ENCODE measurements around the gene KRT16. TPM values are rescaled to one million over a fixed set of nuclear protein-coding genes. Genes with fewer than 3 reads are reported as not detected.
"Not testable (repeated sequence)": the region's sequence is repeated elsewhere in the genome, so short reads cannot be mapped to it uniquely, and the experiment has no call there.

The KRT16 gene
- total RNA-seq, 4 donors from 2014 or later: 1.1 to 78.8 (median 13.5) TPM

GRCh38 chr17:41620583-41621434 lies 8.2 kb upstream of the KRT16 start:
- Histone ChIP-seq H3K27ac (no peak overlapping the region), H3K36me3 (no peaks in the 10 kb centered on the region)
- 43 to 50% methylated on average over 2 to 3 of the region's 21 CpGs for WGBS, 2 donors (ENCODE audit: low coverage in 1 of 2)

GRCh38 chr17:41619927-41620582 lies 7.5 kb upstream of the KRT16 start:
- H3K27ac ChIP-seq, H3K4me1 ChIP-seq, H3K4me3 ChIP-seq, ATAC-seq, H3K9me3 ChIP-seq, H3K36me3 ChIP-seq: not testable (repeated sequence)
- whole genome bisulfite sequencing, 2 donors (ENCODE audit: low coverage in 1 of 2): 60 to 100% methylated on average over 1 of the region's 6 CpGs
- H3K27me3 ChIP-seq: peaks cover 54% of the 10 kb centered on the region

More at GRCh38 chr17:41620583-41621434, 8.2 kb upstream of the KRT16 start:
- no peak for ATAC-seq
- peaks cover 47% of the 10 kb centered on the region for H3K27me3 ChIP-seq
- no peak for TF ChIP-seq CTCF (IDR thresholded peaks at IDR 0.05)
- no peak for TF ChIP-seq POLR2AphosphoS5 (IDR thresholded peaks at IDR 0.05)
- TF ChIP-seq EP300 (IDR thresholded peaks at IDR 0.05): no peak
- TF ChIP-seq POLR2A (IDR thresholded peaks at IDR 0.05): no peak
- no peak overlapping the region for H3K4me3 ChIP-seq
- no peaks in the 10 kb centered on the region for H3K9me3 ChIP-seq
- H3K4me1 ChIP-seq: no peaks in the 10 kb centered on the region

GRCh38 chr17:41619036-41619926 lies 6.7 kb upstream of the KRT16 start:
- peaks cover 49% of the 10 kb centered on the region for H3K27me3 ChIP-seq
- no peaks in the 10 kb centered on the region for H3K4me1 ChIP-seq
- WGBS, 2 donors (ENCODE audit: low coverage in 1 of 2): 60 to 80% methylated on average over 1 of the region's 20 CpGs
- H3K9me3 ChIP-seq: no peaks in the 10 kb centered on the region
- H3K27ac ChIP-seq: no peak overlapping the region
- TF ChIP-seq EP300 (IDR thresholded peaks at IDR 0.05): no peak
- TF ChIP-seq CTCF (IDR thresholded peaks at IDR 0.05): no peak
- no peak for TF ChIP-seq POLR2A (IDR thresholded peaks at IDR 0.05)
- no peak for TF ChIP-seq POLR2AphosphoS5 (IDR thresholded peaks at IDR 0.05)
- ATAC-seq: no peak
- H3K36me3 ChIP-seq: no peaks in the 10 kb centered on the region
- H3K4me3 ChIP-seq: no peak overlapping the region

GRCh38 chr17:41618341-41619035 lies 5.9 kb upstream of the KRT16 start:
- no peak overlapping the region for H3K4me3 ChIP-seq
- 40% methylated on average over 1 of the region's 13 CpGs; no CpG with 5 or more reads in 1 of the 2 donors for WGBS, 2 donors (ENCODE audit: low coverage in 1 of 2)
- no peaks in the 10 kb centered on the region for H3K9me3 ChIP-seq
- H3K27me3 ChIP-seq: peaks cover 48% of the 10 kb centered on the region
- TF ChIP-seq EP300 (IDR thresholded peaks at IDR 0.05): no peak
- TF ChIP-seq POLR2AphosphoS5 (IDR thresholded peaks at IDR 0.05): no peak
- TF ChIP-seq CTCF (IDR thresholded peaks at IDR 0.05): no peak
- TF ChIP-seq POLR2A (IDR thresholded peaks at IDR 0.05): no peak
- no peak overlapping the region for H3K27ac ChIP-seq
- no peaks in the 10 kb centered on the region for H3K4me1 ChIP-seq
- no peak for ATAC-seq
- H3K36me3 ChIP-seq: no peaks in the 10 kb centered on the region
